Measurements from ENCODE around the gene TTC28.

- TF ChIP-seq GATA2 (IDR thresholded peaks at IDR 0.05; ENCODE audit: insufficient read depth, insufficient read length, low read depth, low read length): no peak
- TF ChIP-seq, protein P1, sequence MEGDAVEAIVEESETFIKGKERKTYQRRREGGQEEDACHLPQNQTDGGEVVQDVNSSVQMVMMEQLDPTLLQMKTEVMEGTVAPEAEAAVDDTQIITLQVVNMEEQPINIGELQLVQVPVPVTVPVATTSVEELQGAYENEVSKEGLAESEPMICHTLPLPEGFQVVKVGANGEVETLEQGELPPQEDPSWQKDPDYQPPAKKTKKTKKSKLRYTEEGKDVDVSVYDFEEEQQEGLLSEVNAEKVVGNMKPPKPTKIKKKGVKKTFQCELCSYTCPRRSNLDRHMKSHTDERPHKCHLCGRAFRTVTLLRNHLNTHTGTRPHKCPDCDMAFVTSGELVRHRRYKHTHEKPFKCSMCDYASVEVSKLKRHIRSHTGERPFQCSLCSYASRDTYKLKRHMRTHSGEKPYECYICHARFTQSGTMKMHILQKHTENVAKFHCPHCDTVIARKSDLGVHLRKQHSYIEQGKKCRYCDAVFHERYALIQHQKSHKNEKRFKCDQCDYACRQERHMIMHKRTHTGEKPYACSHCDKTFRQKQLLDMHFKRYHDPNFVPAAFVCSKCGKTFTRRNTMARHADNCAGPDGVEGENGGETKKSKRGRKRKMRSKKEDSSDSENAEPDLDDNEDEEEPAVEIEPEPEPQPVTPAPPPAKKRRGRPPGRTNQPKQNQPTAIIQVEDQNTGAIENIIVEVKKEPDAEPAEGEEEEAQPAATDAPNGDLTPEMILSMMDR (IDR thresholded peaks at IDR 0.05; ENCODE audit: extremely low read depth in 1 of 2, insufficient read depth in 1 of 2, low read depth in 1 of 2, low read length in 2 of 2): no peak
- no peak for TF ChIP-seq MYC (IDR thresholded peaks at IDR 0.05; ENCODE audit: low read depth, low read length)
- TF ChIP-seq POLR2A (IDR thresholded peaks at IDR 0.05; ENCODE audit: low read depth, low read length): no peak
- no peak for TF ChIP-seq POLR2AphosphoS5 (IDR thresholded peaks at IDR 0.05; ENCODE audit: insufficient read depth, low read depth, low read length)
These were observed 689.2 kb downstream of the TTC28 start for GRCh38 chr22:27990451-27990840.

Data from endothelial cell of umbilical vein (primary cell).